NB4 (cell line): Measurements from ENCODE around the gene DERL2.

ENCODE experiments used
- POLR2A ChIP-seq: IDR thresholded peaks from 2 replicates; pipeline ENCODE4 v1.6.1; 2011; ENCODE audit warnings: mild to moderate bottlenecking; ENCODE audit not compliant: insufficient read length; ENCODE audit errors: extremely low read depth
- TF ChIP-seq, protein P1 (sequence below): IDR thresholded peaks from one replicate; pipeline ENCODE4 v1.5.1; 2012; ENCODE audit warnings: low read depth, low read length

DNA sequence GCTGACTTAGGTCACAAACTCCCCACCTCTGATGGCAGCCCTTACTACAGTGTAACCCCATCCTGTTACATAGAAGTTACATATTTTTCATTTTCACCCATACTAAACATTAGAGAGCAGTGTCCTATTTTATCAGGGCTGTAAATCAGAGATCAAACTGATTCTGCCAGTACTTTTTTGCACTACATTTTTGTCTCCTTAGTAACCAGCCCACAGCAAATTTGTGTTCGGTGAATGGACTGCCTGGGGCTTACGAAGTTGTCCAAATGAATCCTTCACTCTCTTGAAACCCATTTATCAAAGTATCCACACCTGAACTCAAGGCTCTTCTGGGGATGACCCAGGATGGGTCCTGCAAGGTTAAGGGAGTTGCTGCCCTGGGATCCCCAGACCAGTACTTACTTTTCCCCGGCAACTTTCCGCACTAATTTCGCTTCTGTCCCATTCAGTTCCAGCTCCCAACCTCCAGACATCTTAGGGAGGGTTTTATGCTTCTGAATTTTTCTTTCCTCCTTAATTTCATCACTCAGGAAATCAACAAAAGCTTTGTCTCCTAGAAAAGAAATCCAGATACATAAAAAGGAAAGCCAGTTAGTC is 48.2 kb downstream of the DERL2 start:
- TF ChIP-seq, protein P1, sequence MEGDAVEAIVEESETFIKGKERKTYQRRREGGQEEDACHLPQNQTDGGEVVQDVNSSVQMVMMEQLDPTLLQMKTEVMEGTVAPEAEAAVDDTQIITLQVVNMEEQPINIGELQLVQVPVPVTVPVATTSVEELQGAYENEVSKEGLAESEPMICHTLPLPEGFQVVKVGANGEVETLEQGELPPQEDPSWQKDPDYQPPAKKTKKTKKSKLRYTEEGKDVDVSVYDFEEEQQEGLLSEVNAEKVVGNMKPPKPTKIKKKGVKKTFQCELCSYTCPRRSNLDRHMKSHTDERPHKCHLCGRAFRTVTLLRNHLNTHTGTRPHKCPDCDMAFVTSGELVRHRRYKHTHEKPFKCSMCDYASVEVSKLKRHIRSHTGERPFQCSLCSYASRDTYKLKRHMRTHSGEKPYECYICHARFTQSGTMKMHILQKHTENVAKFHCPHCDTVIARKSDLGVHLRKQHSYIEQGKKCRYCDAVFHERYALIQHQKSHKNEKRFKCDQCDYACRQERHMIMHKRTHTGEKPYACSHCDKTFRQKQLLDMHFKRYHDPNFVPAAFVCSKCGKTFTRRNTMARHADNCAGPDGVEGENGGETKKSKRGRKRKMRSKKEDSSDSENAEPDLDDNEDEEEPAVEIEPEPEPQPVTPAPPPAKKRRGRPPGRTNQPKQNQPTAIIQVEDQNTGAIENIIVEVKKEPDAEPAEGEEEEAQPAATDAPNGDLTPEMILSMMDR = no peak
- TF ChIP-seq POLR2A = no peak
